Activated CD4-positive, alpha-beta T cell treated with anti-CD3 and anti-CD28 coated beads, Interleukin-2, amount 50 U/mL, for 1 hour (primary cell): Measurements from ENCODE around the gene TRPM2.
"Not testable (repeated sequence)": the region's sequence is repeated elsewhere in the genome, so short reads cannot be mapped to it uniquely, and the experiment has no call there.

Source experiments
- DNase-seq: peaks from one replicate; pipeline ENCODE4 v3.0.0-alpha.2; 2020

The TRPM2 gene

DNA sequence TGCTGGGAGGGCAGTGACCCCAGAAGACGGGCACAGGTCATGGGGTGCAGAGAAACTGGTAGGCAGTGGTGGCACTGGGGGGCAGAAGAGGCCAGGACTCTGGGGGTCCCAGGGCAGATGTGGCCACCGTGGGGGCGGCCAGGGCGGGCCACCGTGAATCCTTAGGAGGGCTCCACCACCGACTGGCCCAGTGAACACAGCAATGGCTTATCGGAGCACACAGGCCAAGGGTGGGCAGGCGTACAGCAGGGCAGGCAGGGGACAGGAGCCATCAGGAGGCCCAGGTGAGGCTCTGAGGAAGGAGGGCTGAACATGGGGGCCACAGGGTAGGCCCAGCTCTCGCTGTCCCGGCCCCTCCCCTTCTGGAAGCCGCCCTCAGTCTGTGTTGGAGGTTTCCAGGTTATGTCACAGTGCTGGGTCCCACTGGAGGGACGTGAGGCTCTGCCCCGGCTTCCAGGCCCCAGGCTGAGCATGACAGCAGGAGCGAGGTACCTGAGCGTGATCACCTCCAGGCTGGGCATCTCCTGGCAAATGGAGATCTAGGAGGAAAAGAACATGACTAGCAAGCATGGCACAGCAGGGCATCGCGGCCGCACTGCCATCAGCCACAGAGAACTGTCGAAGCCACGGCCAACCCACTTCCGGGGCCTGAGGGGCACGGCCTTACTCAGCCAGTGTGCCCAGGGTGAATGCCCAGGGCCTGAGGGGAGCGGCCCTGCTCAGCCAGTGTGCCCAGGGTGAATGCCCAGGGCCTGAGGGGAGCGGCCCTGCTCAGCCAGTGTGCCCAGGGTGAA is 18.0 kb upstream of the TRPM2 start:
- no peak for DNase-seq

DNA sequence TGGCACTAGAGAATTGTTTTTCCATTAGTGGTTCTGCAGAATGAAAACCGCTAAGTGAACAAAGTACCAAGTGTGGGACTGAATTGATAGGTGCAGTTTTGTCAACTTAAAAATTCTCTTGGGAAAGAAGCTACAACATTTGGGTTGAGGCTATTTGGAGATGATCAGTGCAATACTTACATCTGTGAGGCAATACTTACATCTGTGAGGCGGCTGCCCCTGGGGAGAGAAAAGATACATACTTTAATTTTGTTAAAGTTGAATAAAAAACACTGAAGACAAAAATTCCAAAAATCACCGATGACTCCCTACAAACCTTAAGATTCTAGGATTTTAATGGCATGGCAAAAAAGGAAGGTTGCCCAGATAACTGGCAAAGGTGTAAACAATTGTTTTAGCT is 16.0 kb upstream of the TRPM2 start:
- no peak for DNase-seq

DNA sequence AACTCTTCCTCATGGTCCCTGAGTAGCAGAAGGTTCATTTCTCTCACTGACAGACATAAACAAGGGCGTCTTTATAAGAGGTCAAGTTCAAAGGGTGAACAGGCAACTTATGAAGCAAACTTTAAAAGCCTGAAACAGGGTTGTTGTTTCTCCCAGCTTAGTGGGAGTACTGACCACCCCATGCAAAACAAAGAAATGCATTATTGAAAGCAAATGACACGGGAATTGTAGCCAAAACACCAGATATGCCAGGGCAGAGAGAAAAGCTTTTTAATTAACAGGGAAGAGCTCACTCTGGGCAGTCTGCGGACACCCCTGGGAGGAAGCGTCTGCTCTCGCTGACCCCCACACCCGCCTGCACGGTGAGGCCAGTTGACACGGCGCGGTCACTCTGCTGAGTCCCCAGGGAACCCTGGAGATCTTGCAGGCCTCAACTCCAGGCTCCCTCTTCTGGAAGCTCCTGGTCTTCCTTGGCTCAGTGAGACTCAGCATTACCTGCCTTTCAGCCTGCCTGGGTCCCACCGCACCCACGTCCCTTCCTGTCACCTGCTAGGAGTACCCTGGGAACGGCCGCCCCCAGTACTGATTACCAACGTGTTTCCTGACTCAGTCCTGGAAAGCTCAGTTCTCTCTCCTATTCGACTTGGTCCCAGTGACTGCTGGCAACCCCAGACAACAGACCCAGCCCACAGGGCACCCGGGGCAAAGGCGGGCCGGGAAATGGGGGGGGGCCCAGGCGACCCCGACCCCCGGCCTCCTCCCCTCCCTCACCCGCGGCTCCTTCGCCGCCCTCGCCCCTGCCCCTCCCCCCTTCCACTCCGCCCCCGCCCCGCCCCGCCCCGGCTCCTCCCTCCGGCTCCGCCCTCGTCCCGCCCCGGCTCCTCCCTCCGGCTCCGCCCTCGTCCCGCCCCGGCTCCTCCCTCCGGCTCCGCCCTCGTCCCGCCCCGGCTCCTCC is 15.2 kb upstream of the TRPM2 start:
- DNase-seq: no peak

DNA sequence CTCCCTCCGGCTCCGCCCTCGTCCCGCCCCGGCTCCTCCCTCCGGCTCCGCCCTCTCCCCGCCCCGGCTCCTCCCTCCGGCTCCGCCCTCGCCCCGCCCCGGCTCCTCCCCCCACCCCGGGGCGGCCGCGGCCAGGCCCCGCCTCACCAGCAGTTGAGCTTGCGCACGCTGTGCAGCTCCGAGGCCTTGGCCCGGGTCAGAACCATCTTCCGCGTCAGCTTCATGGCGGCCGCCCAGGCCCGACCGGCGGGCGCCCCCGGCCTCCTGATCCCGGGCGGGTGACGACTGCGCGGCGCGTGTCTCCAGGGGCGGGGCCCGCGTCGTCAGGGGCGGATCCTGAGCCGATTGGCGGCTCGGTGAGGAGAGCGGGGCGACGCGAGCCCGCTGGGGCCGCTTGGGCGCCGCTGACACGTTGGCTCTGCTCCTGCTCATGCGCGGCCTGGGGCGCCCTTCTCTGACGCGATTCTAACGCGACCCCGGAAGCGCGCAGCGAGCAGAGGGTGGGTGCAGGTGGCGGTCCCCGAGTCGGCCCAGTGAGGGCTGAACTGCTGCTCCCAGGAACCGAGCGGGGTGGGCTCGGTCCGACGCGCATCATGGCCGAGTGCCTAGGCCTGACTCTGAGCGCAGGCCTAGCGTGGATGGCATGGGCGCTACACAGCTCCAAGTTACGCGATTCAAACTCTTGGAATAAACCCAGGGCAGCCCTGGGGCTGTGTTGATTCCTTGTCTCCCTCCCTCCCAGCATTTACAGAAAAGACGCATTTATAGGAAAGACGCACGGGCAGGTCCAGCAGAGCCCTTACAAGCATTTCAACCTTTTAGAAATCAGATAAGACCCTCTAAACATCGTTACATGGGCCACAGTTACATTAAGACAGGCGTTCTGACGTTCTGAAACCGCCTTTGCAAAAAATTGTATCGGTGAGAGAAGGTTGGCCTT is 14.2 kb upstream of the TRPM2 start, which contains the start of gene CFAP410:
Gene CFAP410, minus strand, starts transcription at position 420 of the 940 bp plus-strand sequence. Its CDS starts 196 bp downstream, at position 224.
- DNase-seq: peak; percentile 92

DNA sequence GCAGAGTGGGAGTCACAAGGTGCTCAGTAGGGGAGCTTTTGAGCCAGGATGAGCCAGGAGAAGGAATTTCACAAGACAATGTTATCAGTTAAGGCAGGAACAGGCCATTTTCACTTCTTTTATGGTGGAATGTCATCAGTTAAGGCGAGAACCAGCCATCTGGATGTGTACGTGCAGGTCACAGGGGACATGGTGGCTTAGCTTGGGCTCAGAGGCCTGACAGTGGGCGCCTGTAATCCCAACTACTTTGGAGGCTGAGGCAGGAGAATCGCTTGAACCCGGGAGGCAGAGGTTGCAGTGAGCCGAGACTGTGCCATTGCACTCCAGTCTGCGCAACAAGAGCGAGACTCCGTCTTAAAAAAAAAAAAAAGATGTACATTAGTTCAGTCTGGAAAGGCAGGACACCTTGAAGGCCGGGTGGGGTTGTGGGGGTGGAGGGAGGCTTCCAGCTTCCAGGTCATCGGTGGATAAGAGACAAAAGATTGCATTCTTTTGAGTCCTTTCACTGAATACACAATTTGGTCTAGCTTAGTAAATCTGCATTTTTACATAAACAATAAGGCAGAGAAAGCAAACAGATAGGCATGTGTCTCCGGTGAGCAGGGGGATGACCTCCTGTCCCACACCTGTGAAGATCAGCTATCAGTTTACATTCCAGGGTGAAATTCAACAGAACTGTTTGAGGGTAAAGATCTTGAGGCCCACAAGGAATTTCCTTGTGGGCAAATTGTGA is 11.5 kb upstream of the TRPM2 start:
- not testable (repeated sequence) for DNase-seq

DNA sequence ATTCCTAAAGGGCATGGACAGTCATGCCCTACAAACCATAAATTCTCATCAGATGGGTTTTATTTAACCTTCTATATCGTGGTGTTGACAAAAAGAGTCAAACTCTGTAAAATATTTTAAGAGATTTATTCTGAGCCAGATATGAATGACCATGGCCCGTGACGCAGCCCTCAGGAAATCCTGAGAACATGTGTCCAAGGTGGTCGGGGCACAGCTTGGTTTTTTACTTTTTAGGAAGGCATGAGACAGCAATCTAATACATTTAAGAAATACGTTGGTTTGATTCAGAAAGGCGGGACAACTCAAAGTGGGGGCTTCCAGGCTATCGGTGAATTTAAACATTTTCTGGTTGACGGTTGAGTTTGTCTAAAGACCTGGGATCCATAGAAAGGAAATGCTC is 10.4 kb upstream of the TRPM2 start:
- not testable (repeated sequence) for DNase-seq

DNA sequence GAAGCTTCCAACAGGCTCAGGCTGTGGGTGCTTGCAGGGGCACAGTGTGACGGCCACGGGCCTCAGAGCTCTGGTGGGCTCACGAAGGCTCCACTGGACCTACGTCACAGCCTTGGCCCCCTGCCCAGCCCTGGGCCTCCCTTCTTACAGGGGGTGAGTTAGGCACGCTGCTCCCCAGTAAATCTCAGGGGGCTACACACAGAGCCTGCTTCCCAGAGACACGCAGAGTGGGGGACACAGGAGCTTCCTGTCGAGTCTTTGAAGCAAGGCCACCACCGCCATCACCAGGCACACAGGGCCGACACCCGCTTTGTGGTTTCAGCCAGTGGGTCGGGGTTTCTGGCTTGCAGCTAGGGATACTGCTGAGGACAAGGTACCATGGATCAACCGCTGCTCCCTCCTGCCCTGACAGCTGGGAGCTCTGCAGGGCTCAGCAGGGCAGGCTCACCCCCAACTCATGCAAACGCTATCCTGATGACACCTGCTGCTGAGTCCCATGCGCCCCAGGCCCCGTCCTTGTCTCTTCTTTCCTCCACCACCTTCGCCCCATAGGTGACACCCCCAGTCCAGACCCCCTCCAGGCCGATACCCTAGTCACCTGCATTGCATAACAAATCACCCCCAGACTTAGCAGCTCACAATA is 8.8 kb upstream of the TRPM2 start:
- DNase-seq: no peak

DNA sequence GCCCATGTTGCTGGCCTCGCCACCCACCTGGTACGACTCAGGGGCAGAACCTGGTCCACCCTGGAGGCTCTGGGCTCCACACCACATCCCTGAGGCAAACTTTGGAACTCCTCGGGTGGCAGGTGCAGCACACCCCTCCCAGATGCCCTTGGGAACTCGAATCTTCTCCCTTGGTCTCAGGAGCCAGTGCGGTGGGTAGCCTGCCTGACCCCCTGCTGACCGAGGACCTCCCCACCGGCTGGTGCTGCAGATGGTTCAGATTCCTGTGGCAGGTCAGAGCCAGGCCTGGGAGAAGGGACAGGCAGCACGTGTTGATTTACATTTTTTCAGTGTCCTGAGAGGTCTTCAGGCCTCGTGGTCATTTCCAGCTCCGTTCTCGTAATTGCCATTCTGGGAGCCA is 7.9 kb upstream of the TRPM2 start:
- no peak for DNase-seq

DNA sequence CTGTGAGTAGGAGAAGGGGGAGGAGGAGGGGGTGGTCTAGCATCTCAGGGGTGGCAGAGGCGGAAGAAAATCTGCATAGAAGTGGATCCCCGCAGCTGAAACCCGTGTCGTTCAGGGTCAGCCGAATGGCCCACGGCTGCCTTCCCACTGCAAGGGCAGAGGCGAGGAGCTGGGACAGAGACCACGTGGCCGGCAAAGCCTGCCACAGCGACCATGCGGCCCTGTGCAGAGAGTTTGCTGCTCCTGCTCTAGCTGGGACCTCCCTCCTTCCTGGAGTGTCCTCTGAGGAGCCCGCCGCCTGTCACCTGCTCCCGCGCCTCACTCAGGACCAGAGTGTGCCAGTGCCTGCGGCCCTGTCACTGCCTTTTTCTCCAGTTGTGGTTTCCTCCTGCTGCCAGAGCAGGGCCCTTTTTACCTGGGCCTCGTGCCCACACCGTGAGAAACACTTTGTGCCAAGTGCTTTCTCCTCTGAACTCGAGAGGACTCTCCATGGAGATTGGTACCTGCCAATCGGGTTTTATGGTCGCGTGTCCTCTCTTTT is 5.4 kb upstream of the TRPM2 start:
- DNase-seq: no peak

DNA sequence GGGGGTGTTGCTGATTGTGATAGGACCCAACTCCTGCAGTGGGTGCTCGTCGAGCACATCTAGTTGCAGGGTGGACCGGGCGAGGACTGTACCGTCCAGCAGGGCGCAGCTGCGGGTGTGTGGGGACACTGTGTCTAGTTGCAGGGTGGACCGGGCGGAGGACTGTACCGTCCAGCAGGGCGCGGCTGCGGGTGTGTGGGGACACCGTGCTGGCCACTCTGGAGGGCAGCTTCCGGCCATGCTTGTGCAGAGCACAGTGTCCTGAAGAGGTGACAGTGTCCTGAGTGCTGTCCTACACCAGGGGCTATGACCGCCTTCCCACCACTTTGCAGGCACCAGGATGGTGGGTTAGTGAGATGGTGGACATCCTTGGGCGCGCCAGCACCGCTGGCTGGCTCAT is 4.6 kb upstream of the TRPM2 start:
- DNase-seq: no peak

DNA sequence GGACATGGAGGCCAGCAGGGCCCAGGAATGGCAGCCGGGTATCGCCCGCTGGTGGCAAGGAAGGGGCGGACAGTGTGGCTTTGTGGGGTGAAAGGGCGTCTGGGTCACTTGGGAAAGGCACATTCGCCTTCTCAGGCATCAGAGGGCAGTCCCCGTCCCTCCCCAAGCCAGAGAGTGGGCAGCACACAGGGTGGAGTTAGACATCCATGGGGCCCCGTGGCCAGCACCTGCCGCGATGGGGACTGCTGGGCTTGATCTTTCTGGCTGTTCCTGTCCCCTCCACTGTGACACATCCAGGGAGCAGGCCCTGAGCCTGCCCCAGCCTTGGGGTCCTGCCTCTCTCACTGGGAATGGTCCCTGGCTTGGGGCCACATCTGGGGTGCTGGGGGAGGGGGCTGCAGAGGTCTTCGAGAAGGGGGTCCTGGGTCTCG is 4.0 kb upstream of the TRPM2 start:
- no peak for DNase-seq

DNA sequence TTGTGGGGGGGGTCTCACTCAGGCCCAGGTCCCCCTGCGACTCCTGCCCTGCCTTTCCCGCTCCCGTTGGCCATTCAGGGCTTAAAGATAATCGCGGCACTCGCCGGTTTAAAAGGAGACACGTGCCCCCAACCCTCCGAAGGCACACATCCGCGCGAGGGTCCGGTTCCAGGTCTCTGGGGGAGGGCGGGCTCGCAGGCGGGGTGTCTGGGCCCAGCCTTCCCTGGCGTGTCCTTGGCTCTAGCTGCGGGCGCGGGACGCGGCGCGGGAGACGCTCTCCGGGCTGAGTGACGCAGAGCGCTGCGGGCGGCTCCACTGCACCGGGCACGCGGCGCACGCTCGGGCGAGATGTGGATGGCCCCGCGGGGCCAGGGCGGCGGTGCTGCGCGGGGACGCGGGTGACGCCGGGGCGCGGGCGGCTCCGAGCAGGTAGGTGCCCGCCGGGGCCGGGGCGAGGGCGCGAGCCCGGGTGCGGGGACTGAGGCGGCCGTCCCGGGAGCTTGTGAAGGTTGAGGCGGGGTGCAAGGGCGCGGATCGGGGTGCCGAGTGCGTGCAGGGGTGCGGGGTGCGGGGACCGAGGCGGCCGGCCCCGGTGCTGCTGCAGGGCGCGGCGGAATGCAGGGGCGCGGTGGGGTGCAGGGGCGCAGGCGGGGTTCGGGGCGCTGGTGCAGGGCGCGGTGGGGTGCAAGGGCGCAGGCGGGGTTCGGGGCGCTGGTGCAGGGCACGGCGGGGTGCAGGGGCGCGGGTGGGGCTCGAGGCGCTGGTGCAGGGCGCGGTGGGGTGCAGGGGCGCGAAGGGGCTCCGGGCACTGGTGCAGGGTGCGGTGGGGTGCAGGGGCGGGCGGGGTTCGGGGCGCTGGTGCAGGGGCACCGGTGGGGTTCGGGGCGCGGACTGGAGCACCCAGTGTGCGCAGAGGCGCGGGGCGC is 3.3 kb upstream of the TRPM2 start:
- DNase-seq: no peak

DNA sequence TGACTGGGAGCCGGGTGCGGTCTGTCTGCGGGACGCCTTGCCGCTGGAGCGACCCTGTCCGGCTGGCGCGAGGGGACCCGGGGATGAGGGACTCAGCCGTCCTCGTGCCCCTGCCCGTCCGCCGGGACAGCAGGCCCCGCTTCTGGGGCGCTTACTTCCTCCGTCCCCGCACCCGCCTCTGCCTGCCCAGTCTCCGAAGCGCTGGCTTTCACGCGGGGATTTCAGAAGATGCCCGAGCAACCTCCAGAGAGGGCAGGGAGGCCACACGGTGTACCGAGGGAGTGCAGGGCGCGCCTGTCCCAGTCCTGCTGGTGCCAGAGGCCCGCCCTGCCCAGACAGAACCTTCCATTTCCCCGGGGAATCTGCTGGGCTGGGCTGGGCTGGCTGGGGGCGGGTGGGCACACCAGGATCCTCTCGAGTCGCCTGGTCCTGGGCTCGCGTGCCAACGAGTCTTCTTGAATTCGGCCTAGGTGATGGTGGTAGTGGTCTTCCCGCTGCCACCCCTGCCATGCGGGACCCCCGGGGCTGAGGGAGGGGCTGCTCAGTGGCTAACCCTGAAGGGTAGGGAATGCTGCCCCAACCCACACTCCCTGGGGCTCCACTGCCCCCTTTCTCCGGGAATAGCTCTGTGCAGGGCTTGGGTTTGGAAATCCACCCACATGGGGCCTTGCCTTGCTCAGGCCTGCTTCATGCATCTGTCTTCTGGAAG is 2.5 kb upstream of the TRPM2 start:
- DNase-seq: no peak

DNA sequence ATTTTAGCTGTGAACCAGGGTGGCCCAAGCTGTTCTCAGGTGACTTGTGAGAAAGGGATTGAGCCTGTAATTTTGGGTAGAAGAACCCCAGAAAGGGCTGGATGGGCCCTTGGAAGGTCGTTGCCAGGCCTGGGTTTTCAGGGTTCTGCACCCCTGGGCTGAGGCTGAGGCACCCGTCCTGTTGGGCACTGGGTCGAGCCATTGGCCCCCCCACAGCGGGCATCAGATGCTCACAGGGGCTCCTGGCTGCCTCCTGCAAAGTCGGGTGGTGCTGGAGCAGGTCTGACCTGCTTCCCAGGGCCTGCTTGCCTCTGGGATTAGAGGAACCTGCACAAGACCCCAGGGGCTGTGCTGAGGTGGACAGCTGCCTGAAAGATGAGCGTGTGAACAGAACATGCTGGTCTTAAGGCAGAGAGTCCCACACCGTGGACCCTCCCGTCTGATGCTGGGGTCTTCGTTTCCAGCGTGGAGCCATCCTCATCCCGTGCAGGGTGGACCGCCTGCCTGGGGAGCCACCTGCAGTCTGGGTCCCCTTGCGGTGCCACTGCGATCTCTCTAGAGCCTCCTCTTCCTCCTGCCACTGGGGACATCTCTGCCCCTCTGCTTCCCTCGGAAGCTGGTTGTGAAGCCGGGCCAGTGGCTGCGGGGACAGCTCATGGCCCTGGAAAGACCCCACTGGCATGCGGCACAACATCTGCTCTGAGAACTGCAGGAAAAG is 1.7 kb upstream of the TRPM2 start:
- DNase-seq: no peak

DNA sequence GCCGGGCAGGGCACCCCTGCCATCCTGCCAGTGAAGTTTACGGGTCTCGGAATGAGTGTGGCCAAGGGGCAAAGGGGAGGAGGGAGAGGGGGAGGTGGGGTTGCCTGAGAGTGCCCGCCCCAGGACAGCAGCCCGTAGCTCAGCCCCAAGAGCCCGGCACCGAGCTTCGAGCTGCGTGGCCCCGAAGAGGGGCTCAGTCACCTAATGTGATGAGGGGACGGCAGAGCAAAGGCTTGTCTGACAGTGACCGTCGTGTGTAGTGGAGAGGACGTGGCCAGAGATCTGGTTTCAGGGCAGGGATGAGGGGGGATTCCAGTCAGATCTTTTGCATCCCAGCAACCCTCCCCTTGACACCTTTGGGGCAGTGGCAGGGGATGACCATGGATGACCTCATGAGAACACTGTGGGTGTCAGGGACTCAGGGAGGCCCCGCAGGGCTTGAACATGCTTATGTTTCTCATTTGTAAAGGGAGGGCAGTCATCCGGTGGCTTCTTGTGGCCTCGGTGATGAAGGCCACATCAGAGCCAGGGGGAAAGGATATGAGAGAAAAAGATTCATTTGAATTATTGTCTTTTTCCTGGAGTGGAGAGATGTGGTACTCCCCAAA is 1.1 kb upstream of the TRPM2 start:
- no peak for DNase-seq

DNA sequence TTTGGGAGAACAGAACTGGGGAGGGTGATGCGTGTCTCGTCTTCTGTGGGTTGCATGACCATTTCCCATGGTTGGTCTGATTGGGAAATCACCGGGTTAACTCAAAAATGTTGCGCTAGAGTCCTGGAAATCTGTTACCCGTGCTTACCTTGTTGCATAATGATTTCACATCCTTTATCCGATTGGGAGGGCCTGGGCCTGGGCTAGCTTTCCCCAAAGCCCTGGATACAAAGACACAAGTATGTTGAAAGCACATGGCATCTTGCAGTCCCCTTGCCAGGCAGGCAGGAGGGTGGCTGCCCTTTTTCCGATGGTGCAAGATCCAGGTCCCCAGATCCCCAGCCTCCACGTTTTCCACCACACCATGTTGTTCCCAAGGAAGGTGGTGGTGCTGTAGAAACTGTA is 582 bp downstream of the TRPM2 start:
- DNase-seq: no peak

DNA sequence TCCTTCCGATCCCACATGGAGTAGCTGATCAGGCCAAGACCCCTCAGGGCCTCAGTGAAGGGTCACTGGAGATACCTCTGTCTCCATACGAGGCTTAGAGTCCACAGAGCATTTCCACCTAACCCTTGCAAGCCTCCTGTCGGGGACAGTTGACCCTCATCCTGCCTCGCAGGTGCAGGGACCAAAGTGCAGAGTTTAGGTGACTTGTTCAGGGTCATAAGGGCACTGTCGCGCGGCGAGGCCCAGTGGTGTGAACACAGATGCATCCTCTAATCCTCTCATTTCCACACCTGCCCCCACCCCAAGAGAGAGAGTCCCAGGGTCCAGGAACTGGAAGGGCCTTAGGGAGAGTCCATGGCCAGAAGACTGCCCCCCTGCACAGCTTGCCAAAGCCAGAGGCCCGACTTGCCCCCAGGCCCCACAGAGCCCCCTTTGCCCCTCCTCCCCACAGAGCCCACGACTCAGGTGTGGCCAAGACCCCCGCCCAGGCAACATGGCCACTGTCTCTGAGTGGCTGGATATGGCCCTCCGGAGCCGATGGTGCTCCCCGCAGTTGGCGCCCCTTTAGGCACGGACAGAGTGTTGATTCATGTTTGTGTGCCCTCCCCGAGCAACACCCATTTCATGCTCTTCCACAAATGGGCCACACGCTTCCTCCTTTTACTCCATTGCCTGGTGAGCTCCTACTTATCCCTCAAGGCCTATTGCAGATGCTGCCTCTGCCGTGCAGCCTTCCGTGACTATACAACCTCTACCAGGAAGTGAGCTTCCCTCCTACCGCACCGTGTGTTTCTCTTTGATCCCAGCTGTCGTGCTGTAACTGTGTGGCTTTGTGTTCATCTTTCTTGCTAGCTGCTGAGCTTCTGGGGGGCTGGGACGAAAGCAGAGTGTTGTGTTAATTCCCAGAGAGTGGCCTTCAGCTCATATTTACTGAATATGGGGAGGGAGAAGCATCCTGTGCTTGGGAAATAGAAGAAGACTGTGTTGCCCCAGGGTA is 1.7 kb downstream of the TRPM2 start:
- no peak for DNase-seq
